Activated naive CD8-positive, alpha-beta T cell treated with anti-CD3 and anti-CD28 coated beads, Interleukin-2, amount 10 ng/mL, durations not matched to agents 7 days and 5 days (primary cell): ENCODE data around the gene TMEM178A. TPM values are rescaled to one million over a fixed set of nuclear protein-coding genes. Genes with fewer than 3 reads are reported as not detected.

Experiments used
- ATAC-seq: fragments of 150-1000 bp; cut with Tn5 transposase; one replicate; pipeline ENCODE4 v1.10.0; 2021; ENCODE audit warnings: low read depth, moderate library complexity
- POLR2A ChIA-PET: fragments of 350-600 bp; sonication (Branson Sonifier 250); formaldehyde crosslinking; loops from one replicate; lab custom pipeline; 2021; ENCODE audit warnings: antibody characterized with exemption; lab: Charles Lee
- DNase-seq: peaks from one replicate; pipeline ENCODE4 v3.0.0; 2021
- H3K27ac Mint-ChIP-seq: one replicate; pipeline ENCODE4 v1.8.0; 2022; ENCODE audit warnings: mild to moderate bottlenecking, mixed read lengths
- H3K27me3 Mint-ChIP-seq: one replicate; pipeline ENCODE4 v1.8.0; 2022; ENCODE audit warnings: mild to moderate bottlenecking, moderate library complexity, mixed read lengths
- H3K36me3 Mint-ChIP-seq: one replicate; pipeline ENCODE4 v1.8.0; 2021; ENCODE audit warnings: mild to moderate bottlenecking, mixed read lengths
- H3K4me1 Mint-ChIP-seq: one replicate; pipeline ENCODE4 v1.8.0; 2021; ENCODE audit warnings: mixed read lengths
- H3K4me3 Mint-ChIP-seq: one replicate; pipeline ENCODE4 v1.8.0; 2022; ENCODE audit warnings: mild to moderate bottlenecking, moderate library complexity, mixed read lengths
- H3K9me3 Mint-ChIP-seq: one replicate; pipeline ENCODE4 v1.8.0; 2021; ENCODE audit warnings: mixed read lengths
- total RNA-seq, 2 experiments: library from RNA; stranded (reverse); gene quantifications; one replicate each; pipeline ENCODE4 v1.2.3, GENCODE V29; 2021

TMEM178A gene
- total RNA-seq, 2 experiments from 2014 or later, result 0.17 to 0.23 TPM

DNA sequence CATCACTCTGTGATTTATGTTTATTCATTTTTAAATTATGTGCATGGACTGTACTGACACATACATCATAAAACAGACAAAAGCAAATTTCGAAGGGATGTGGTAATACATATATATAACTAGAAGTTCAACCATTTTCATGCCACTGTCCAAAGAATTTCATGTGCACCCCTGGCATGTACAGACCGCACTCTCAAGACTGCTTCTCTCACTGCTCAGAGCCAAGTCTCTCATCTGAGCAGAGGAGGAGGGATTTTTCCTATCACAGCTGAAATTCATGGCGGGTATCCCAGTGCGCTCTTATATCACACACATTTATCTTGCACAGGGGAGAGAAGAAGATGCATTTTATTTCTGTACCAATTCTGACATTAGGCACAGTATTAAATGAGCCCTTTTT lies 5.9 kb downstream of the TMEM178A start:
- H3K4me1 Mint-ChIP-seq, result peaks cover under 1% of the 10 kb centered on the region
- H3K4me3 Mint-ChIP-seq, result no peak overlapping the region
- POLR2A ChIA-PET, result no interaction called here
- no peaks in the 10 kb centered on the region for H3K36me3 Mint-ChIP-seq
- no peak overlapping the region for H3K27ac Mint-ChIP-seq
- DNase-seq, result no peak
- no peak for ATAC-seq
- H3K9me3 Mint-ChIP-seq, result no peaks in the 10 kb centered on the region
- H3K27me3 Mint-ChIP-seq, result peaks cover 45% of the 10 kb centered on the region

- no peak overlapping the region for H3K4me3 Mint-ChIP-seq
- H3K27me3 Mint-ChIP-seq, result peaks cover 42% of the 10 kb centered on the region
- POLR2A ChIA-PET, result no interaction called here
- H3K9me3 Mint-ChIP-seq, result no peaks in the 10 kb centered on the region
- DNase-seq (no peak), ATAC-seq (no peak)
- H3K27ac Mint-ChIP-seq, result no peak overlapping the region
- no peaks in the 10 kb centered on the region for H3K4me1 Mint-ChIP-seq
- no peaks in the 10 kb centered on the region for H3K36me3 Mint-ChIP-seq
Measured at GRCh38 chr2:39673018-39673417, 7.3 kb downstream of the TMEM178A start.

- ATAC-seq (no peak), DNase-seq (no peak)
- no peaks in the 10 kb centered on the region for H3K36me3 Mint-ChIP-seq
- no peaks in the 10 kb centered on the region for H3K9me3 Mint-ChIP-seq
- POLR2A ChIA-PET, result no interaction called here
- no peaks in the 10 kb centered on the region for H3K4me1 Mint-ChIP-seq
- no peak overlapping the region for H3K4me3 Mint-ChIP-seq
- peaks cover 29% of the 10 kb centered on the region for H3K27me3 Mint-ChIP-seq
- H3K27ac Mint-ChIP-seq, result no peak overlapping the region
Measured at GRCh38 chr2:39676342-39676741, 10.6 kb downstream of the TMEM178A start.

DNA sequence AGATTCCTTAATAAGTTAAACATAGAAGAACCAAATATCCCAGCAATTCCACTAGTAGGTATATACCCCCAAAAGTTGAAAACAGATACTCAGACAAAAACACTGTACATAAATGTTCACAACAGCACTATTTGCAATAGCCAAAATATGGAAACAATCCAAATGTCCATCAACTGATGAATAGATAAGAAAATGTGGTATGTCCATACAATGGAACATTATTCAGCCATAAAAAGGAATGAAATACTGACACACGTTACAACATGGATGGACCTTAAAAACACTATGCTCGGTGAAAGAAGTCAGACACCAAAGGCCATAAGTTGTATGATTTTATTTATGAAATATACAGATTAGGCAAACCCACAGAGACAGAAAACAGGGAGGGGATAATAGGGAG lies 12.5 kb downstream of the TMEM178A start:
- Mint-ChIP-seq H3K4me1 (no peaks in the 10 kb centered on the region), H3K27ac (no peak overlapping the region), H3K4me3 (no peak overlapping the region), H3K27me3 (peaks cover 34% of the 10 kb centered on the region), H3K9me3 (no peaks in the 10 kb centered on the region), H3K36me3 (no peaks in the 10 kb centered on the region)
- DNase-seq, result no peak
- POLR2A ChIA-PET, result no interaction called here
- ATAC-seq, result no peak

GRCh38 chr2:39679805-39680204 lies 14.1 kb downstream of the TMEM178A start:
- H3K9me3 Mint-ChIP-seq, result no peaks in the 10 kb centered on the region
- H3K36me3 Mint-ChIP-seq, result no peaks in the 10 kb centered on the region
- no peaks in the 10 kb centered on the region for H3K4me1 Mint-ChIP-seq
- POLR2A ChIA-PET, result no interaction called here
- DNase-seq (no peak), ATAC-seq (no peak)
- peaks cover 38% of the 10 kb centered on the region for H3K27me3 Mint-ChIP-seq
- no peak overlapping the region for H3K4me3 Mint-ChIP-seq
- H3K27ac Mint-ChIP-seq, result no peak overlapping the region

DNA sequence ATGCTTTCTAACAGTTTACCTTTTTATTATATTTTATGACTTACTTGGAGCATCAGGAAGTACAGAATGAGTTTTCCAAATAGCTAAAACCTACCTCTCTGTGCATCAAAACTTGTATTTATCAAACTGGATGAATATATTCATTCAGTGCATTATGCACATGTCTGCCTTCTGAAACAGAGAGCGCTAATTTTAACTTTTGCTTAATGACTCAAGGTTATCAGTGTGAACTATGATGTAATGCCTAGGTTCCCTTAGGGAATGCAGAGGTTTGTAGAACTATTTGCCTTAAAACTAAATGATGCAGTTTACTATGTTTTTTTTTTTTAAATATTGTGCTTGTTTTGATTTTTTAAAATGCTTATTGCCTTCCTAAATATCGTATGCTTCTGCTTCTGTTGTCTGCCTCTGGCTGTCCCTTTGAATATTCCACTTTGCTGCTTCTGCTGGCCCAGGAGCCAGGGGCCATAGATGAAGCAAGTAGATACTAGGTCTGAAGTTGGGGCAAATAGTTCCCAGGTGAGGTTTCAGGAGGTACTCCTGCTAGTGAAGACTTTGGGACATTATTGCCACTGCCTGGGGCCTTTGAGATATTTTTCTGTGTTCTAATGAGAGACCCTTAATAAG lies 16.5 kb downstream of the TMEM178A start:
- DNase-seq (no peak), ATAC-seq (no peak)
- Mint-ChIP-seq H3K27ac (no peak overlapping the region), H3K36me3 (no peaks in the 10 kb centered on the region), H3K27me3 (peaks cover 35% of the 10 kb centered on the region), H3K4me3 (no peak overlapping the region), H3K9me3 (no peaks in the 10 kb centered on the region), H3K4me1 (no peaks in the 10 kb centered on the region)
- POLR2A ChIA-PET, result no interaction called here

- H3K4me1 Mint-ChIP-seq, result no peaks in the 10 kb centered on the region
- DNase-seq, result no peak
- H3K9me3 Mint-ChIP-seq, result no peaks in the 10 kb centered on the region
Measured at GRCh38 chr2:39683022-39683699, 17.4 kb downstream of the TMEM178A start.

DNA sequence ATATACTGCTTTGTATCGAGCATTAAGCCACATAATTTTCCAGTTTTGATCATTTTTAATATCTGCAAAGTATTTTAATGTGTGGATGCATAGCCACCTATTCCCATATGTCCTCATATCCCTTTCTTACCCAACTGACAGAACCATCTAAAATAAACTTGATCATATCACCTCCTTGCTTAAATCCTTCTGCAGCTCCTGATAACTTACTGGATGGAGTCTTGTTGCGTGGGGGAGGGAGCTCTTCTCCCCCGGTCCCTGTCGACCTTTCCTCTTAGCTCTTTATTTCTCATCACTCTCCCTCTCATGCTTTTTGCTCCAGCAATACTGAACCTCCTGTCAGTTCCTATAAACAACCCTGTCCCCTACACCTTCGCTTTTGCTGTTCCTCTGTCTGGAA lies 18.7 kb downstream of the TMEM178A start:
- H3K27me3 Mint-ChIP-seq, result peaks cover 27% of the 10 kb centered on the region
- no peaks in the 10 kb centered on the region for H3K4me1 Mint-ChIP-seq
- no peak for DNase-seq
- no peak for ATAC-seq
- peaks cover 1% of the 10 kb centered on the region for H3K9me3 Mint-ChIP-seq
- peaks cover 3% of the 10 kb centered on the region for H3K36me3 Mint-ChIP-seq
- POLR2A ChIA-PET, result no interaction called here
- H3K4me3 Mint-ChIP-seq, result no peak overlapping the region
- no peak overlapping the region for H3K27ac Mint-ChIP-seq

More at GRCh38 chr2:39683022-39683699, 17.4 kb downstream of the TMEM178A start:
- no peaks in the 10 kb centered on the region for H3K36me3 Mint-ChIP-seq
- H3K27ac Mint-ChIP-seq, result no peak overlapping the region
- ATAC-seq, result no peak
- peaks cover 29% of the 10 kb centered on the region for H3K27me3 Mint-ChIP-seq
- no peak overlapping the region for H3K4me3 Mint-ChIP-seq
- POLR2A ChIA-PET, result no interaction called here

DNA sequence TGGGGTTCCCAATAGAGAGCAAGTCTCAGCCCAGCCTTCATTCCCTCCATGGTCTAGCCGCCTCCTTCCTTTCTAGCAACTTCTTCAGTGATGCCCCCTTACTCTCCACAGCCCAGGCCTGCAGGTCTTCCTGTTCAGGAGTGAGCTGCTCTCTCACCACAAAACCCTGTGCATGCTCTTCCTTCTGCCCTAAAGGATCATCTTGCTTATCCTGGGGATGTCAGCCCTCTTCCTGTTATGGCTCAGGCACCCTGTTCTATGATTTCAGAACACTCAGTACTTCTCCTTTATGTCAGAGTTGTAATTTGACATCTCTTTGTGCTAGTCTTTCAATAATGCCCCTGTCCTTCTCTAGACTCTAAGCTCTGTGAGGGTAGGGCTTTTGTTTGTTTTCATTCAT lies 19.4 kb downstream of the TMEM178A start:
- peaks cover 3% of the 10 kb centered on the region for H3K36me3 Mint-ChIP-seq
- H3K27ac Mint-ChIP-seq, result no peak overlapping the region
- no peak overlapping the region for H3K4me3 Mint-ChIP-seq
- ATAC-seq (no peak), DNase-seq (no peak)
- POLR2A ChIA-PET, result no interaction called here
- H3K27me3 Mint-ChIP-seq, result peaks cover 24% of the 10 kb centered on the region
- H3K4me1 Mint-ChIP-seq, result no peaks in the 10 kb centered on the region
- peaks cover 1% of the 10 kb centered on the region for H3K9me3 Mint-ChIP-seq

GRCh38 chr2:39686456-39686855 lies 20.7 kb downstream of the TMEM178A start:
- Mint-ChIP-seq H3K4me3 (no peak overlapping the region), H3K4me1 (no peaks in the 10 kb centered on the region), H3K36me3 (peaks cover 3% of the 10 kb centered on the region), H3K27ac (no peak overlapping the region), H3K9me3 (peaks cover 3% of the 10 kb centered on the region), H3K27me3 (peaks cover 24% of the 10 kb centered on the region)
- DNase-seq (no peak), ATAC-seq (no peak)
- POLR2A ChIA-PET, result no interaction called here

GRCh38 chr2:39688181-39688580 lies 22.5 kb downstream of the TMEM178A start:
- POLR2A ChIA-PET, result no interaction called here
- Mint-ChIP-seq H3K4me1 (no peaks in the 10 kb centered on the region), H3K9me3 (peaks cover 3% of the 10 kb centered on the region), H3K27me3 (peaks cover 21% of the 10 kb centered on the region), H3K36me3 (peaks cover 3% of the 10 kb centered on the region), H3K27ac (no peak overlapping the region), H3K4me3 (no peak overlapping the region)
- ATAC-seq (no peak), DNase-seq (no peak)

- no peak for ATAC-seq
- peaks cover 26% of the 10 kb centered on the region for H3K27me3 Mint-ChIP-seq
- DNase-seq, result no peak
- no peaks in the 10 kb centered on the region for H3K4me1 Mint-ChIP-seq
- peaks cover 3% of the 10 kb centered on the region for H3K9me3 Mint-ChIP-seq
- H3K27ac Mint-ChIP-seq, result no peak overlapping the region
- POLR2A ChIA-PET, result no interaction called here
- H3K36me3 Mint-ChIP-seq, result peaks cover 3% of the 10 kb centered on the region
- H3K4me3 Mint-ChIP-seq, result no peak overlapping the region
Measured at GRCh38 chr2:39689272-39689841, 23.6 kb downstream of the TMEM178A start.

DNA sequence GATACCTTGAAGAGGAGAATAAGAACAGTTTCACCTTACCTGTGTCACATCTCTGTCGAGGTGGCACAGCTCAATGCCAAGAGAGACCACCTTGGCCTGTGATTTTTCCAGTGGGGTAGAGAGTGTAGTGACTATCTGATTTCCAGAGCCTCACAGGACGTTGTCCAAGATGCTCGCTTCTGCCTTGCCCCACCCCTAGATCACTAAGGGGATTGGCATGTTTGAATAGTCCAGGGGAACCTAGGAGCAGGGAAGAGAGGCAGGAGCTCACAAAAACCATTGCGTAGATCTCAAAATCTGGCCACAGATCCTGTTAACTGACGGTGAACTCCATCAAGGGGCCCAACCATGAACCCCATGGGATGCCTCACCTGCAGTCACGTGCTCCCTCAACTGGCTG lies 24.2 kb downstream of the TMEM178A start:
- DNase-seq (no peak), ATAC-seq (no peak)
- Mint-ChIP-seq H3K9me3 (peaks cover 3% of the 10 kb centered on the region), H3K27me3 (peaks cover 24% of the 10 kb centered on the region), H3K4me3 (no peak overlapping the region), H3K36me3 (peaks cover 3% of the 10 kb centered on the region), H3K4me1 (no peaks in the 10 kb centered on the region), H3K27ac (no peak overlapping the region)
- POLR2A ChIA-PET, result no interaction called here

DNA sequence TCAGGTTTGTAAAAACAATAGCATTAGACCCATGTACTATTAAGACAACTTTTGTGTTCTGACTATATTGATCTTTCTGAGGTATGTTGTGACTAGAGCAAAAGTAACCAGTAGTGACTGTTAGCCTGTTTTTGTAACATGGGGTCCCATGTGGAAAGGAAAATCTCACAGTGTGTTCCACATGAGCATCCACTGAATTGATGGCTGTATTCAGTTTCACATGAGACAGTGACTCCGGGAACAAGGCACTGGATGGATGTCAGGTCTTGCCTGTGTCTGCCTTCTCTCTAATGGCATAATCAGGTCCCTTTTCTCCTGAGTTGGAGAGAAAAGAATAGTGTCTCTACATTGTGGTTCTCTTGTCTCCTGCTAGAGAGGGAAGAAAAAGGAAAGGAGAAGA lies 27.5 kb downstream of the TMEM178A start:
- peaks cover 3% of the 10 kb centered on the region for H3K36me3 Mint-ChIP-seq
- H3K4me1 Mint-ChIP-seq, result no peaks in the 10 kb centered on the region
- no peak for DNase-seq
- H3K27me3 Mint-ChIP-seq, result peaks cover 20% of the 10 kb centered on the region
- POLR2A ChIA-PET, result no interaction called here
- no peak overlapping the region for H3K4me3 Mint-ChIP-seq
- no peak for ATAC-seq
- no peak overlapping the region for H3K27ac Mint-ChIP-seq
- peaks cover 3% of the 10 kb centered on the region for H3K9me3 Mint-ChIP-seq
